HG03045 (cell line): ENCODE measurements around the gene ADAMTS13.

Experiments
- ATAC-seq: cut with Tn5 transposase; IDR thresholded peaks from one replicate; pipeline ENCODE4 v1.9.1; 2021; ENCODE audit warnings: mild to moderate bottlenecking, moderate library complexity; ENCODE audit not compliant: unreplicated experiment

Gene ADAMTS13

GRCh38 chr9:133470427-133470924 lies 48.3 kb downstream of the ADAMTS13 start:
- ATAC-seq: no peak

DNA sequence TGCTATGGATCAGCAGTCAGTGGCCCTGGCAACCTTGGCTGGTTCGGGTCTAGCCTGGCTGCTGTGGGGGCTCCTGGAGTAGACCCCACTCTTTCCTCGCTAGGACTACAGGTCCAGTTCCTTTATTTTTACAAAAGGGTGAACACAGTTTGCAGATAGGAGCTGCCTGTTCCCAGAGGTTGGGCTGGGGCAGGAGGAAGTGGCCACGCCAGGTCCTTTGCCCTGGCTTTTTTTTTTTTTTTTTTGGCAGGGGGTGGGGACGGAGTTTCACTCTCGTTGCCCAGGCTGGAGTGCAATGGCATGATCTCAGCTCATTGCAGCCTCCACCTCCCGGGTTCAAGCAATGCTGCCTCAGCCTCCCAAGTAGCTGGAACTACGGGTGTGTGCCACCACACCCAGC lies 48.8 kb downstream of the ADAMTS13 start:
- ATAC-seq: no peak

DNA sequence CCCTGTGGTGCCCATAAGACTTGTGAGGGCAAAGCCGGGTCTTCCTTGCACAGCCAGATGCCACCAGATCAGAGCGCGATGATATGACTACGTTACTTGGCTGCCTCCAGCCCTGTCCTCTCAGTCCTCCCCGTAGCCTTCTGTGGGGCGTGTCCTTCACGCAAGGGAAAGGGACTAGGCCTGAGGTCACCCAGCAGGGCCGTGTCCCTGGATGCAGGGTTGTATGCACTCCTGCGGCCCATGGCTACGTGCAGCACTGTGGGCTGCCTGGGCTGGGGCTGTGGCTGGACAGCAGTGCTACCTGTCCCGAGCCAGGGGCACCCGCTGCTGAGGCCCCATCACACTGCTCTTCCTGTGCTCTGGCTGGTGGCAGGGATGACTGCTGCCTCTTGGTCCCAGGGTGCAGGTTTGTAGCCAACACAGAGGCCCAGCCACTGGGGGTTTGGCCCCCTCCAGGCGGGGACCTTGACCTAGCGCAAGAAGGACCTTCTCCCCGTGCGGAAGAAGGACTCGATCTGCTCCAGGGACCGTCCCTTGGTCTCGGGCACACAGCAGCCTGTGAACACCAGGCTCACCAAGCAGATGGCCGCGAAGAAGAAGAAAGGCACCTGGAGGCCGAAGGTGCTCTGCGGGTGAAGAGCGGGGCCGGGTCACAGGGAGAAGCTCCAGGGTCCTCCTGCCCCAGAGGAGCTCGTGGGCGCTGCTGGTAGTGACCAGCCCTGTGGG lies 49.5 kb downstream of the ADAMTS13 start:
- ATAC-seq: no peak

GRCh38 chr9:133472277-133472645 lies 50.1 kb downstream of the ADAMTS13 start:
- no peak for ATAC-seq

GRCh38 chr9:133472753-133473378 lies 50.7 kb downstream of the ADAMTS13 start:
- no peak for ATAC-seq

GRCh38 chr9:133473743-133474142 lies 51.6 kb downstream of the ADAMTS13 start:
- no peak for ATAC-seq

DNA sequence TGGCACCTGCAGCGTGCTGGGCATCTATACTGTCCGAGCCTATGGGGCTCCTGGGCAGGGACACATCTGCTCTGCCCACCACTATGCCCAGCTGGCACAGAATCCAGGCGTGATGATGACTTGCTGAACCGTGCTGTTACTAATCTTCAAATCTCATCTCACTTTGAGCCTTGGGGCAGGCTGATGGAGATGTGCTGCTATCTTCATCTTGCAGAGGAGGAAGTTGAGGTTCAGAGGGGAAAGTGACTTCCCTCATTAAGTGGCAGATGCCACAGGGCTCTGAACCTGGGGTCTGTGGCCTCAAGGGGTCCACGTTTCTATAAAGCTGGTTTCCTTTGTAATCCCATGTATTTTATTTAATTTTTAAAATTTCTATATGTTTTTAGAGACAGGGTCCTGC lies 52.0 kb downstream of the ADAMTS13 start:
- ATAC-seq: no peak

DNA sequence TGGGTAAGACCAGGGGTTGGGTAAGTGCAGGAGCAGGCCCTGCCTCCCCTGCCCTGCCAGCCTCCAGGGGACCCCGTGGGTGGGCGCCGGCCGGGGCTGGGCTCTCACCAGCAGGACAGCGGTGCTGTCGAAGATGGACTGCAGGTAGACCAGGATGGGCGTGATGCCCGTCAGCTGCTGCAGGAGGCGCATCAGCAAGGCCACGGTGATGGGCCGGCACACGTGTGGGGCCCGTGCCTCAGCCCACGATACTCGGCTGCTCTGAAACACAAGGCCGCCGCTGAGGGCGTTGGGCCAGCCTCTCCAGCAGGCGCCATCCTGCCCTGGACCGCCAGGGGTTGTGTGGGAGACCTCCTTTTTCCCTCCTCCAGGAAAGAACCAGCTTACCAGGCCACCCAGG lies 52.7 kb downstream of the ADAMTS13 start:
- ATAC-seq: no peak

GRCh38 chr9:133475292-133476012 lies 53.3 kb downstream of the ADAMTS13 start:
- ATAC-seq: no peak

DNA sequence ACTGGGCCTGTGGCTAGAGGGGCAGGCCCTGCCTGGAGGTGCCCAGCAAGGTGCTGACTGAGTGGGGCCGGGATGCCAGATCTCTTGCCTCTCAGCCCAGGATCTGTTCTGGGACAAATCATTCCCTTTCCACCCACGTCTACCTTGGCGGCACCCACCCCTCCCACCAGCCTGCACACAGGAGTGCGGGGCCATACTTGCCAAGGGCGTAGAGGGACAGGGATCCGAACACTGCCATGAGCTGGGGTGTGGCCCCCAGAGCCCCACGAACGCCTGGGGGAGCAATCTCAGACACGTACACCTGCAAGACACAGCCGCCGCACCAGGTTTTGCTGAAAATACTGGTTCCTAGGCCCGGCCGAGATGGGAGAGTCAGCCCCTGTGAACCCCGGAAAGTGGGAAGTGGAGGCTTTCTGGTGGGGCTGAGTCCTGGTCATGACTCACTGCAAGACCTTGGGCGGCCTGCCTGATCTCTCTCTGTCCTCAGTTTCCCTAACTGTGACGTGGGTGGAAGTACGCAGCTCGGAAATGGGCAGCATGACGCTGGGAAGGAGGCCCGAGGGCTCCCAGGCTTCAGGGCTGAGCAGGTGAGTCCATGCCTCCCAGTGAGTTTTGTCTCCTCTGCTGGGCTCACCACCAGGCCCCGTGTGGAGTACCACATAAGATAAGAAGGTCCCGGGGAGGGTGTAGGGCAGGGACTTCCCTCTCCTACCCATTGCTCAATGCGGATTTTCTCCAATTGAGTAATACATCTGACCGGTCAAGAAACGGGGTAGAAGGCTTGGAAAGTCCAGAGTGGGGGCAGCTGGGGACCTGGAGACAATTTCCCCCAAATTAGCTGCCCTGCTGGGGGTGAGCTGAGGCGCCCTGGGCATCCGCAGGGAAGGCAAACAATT lies 54.1 kb downstream of the ADAMTS13 start:
- ATAC-seq: no peak

GRCh38 chr9:133476941-133477340 lies 54.8 kb downstream of the ADAMTS13 start:
- no peak for ATAC-seq

DNA sequence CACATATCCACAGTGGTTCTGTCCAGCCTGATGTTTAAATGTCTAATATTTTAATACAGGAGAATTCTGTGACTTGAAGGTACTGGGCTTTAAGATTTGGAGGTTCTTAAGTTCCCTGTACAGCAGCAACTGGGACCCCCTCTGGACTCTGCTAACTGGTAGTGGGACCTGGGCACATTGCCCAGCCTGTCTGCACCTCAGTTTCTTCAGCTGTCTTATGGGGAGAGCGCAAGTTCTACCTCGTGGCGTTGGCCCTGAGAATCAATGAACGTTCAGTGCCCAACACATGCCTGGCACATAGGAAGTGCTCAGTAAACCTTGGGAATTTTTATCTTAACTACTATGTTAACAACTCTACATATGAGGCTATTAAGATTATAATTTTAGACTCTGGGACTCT lies 55.3 kb downstream of the ADAMTS13 start:
- ATAC-seq: no peak

- peak; percentile 42 for ATAC-seq
Measured at GRCh38 chr9:133477992-133478850, 56.1 kb downstream of the ADAMTS13 start.

DNA sequence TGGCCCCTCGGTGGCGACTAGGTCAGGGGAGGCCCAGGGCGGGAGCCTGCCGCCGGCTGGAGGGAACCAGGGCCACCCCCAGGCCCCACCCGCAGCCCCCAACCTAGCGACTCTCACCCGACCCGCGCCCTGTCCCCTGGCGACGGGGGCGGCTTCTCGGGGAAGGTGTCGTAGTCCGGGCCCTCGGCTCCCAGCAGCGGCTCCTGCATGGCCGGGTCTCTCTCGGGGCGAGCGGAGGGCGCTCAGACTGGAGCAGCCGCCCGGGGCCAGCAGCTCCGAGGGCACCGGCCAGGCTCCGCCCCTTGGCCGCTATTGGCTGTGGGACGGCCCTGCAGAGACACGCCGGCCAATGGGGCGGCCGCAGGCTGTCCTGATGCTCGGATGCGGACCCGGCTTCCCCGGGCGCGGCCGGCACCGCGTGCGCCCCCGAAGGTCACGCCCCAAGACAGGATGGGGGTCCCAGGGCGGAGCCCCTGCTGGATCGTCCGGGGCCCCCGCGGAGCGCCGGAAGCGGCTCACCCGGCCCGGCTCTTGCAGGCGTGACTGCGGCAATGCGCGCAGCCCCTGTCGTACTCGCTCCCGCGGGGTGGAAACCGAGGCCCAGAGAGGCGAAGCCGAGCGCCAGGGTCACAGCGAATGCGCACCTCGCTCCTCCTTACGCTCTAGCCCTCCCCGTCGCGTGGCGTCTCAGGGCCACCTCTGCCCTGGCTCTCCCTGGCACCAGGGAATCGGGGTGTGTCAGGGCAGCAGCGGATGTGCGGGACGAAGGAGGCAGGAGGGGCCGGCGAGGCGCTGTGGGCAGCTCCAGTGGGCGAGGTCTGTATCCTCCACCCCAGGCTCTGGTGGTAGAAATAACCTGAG lies 56.9 kb downstream of the ADAMTS13 start, which contains the start of gene SLC2A6:
SLC2A6 (minus strand) TSS at position 249 of the 861 bp plus-strand sequence; CDS start at position 209, 40 bp downstream.
- ATAC-seq: peak; percentile 86

DNA sequence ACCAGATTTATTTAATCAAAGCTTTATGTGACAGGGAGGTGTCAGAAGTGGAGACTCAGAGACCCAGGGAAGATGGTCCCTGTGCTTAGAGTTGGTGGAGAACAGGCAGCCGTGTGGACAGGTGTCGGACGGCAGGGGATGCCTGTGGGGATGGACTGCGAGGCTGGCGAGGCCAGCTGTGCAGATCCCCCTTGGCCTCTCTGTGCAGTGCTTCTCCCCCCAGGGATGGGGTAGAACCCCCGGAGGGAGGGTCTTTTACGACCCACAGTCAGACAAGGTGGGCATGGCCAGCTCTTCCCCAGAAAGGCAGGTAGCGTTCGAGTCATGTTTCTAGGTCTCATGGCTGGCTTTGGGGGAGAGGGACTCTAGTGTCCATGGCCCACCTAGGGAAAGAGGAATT lies 61.4 kb downstream of the ADAMTS13 start:
- no peak for ATAC-seq

- ATAC-seq: no peak
Measured at GRCh38 chr9:133484671-133485437, 62.7 kb downstream of the ADAMTS13 start.

DNA sequence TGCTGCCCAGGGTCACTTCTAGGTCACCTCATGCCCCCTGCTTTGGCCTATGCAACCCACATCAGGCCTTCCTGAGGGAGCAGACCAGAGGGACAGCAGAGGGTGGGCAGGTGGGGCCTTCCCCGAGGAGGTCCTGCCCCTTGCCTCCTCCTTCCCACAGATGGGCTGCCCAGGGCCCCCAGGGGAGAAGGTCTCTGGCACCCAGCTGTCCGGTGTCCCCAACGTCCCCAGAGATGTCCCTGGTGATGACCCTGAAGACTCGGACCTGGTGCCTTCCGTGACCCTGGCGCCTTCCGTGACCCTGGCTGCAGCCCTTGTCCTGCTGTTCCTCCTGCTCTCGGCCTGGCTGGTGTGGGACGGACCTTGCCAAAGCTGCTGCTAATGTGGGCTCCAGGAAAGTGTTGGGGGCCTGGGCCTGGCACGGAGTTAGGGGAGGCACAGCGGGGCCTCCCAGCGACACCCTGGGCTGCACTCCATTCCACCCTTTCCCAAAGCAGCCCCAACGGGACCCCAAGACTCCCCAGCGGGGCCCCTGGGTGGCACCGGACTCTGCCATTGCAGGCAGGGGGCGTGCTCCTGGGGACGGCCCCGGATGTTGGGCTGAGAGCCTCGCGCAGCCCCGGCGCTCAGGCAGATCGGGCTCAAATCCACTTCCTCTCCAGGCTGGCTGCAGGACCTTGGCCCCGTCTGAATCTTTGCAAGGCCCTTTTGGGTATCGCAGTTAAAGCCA lies 63.5 kb downstream of the ADAMTS13 start:
- ATAC-seq: no peak
